ENCODE results near the gene WDCP. TPM values are rescaled to one million over a fixed set of nuclear protein-coding genes. Genes with fewer than 3 reads are reported as not detected.

The WDCP gene
- total RNA-seq, 1 experiment from 2014 or later = 5.6 TPM

DNA sequence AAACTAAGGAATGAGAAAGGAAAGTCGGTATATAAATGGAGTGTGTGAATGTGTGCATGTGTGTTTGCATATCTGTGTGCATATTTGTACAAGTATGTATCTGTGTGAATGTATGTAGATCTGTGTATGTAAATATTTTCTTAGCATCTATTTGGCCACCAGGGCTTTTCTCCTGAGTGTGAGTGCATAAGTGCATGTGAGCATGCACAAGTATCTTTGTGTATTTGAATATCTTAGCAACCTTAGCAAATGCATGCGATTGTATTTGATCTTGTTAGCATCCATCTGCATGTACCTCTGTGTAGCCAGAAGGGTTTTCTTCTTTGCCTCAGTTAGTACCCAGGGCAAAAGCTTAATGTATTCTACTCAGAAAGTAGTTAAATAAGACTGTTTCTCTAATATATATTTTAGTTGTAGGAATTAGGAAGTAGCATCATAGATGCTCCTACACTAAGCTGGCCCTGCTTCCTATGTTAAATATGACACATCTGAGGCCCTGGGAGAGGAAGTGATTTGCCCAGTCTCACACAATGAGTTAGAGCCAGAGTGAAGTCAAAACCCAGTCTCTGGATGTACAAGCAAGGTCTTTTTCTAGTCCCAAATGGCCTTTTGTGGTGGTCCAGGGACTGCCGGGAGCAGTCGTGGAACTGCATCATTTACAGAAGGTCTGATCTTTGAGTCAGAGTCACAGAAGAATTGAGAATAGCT, 11.5 kb upstream of the WDCP start:
- no TSS peak for BruUV-seq (replicated peaks)
- ATAC-seq = no peak
- H3K27me3 ChIP-seq (ENCODE audit: low read length) = no peaks in the 10 kb centered on the region
- no peak for DNase-seq
- H4K20me1 ChIP-seq (ENCODE audit: low read length) = no peaks in the 10 kb centered on the region
- no peaks in the 10 kb centered on the region for H3F3A ChIP-seq (ENCODE audit: low read length, unreplicated experiment)
- H3K4me2 ChIP-seq (ENCODE audit: low read length) = no peak overlapping the region
- POLR2A ChIA-PET (ENCODE audit: unreplicated experiment) = no interaction called here
- H3K27ac ChIP-seq (ENCODE audit: low read length) = no peak overlapping the region
- H3K79me2 ChIP-seq (ENCODE audit: low read length) = no peaks in the 10 kb centered on the region
- H3K9ac ChIP-seq (ENCODE audit: low read length) = no peak overlapping the region
- no peak overlapping the region for H3K4me3 ChIP-seq (ENCODE audit: low read length)
- H3K9me2 ChIP-seq (replicated peaks; ENCODE audit: low read length) = no peaks in the 10 kb centered on the region
- no peak overlapping the region for H2AFZ ChIP-seq (ENCODE audit: low read length)
- H3K4me1 ChIP-seq (ENCODE audit: insufficient read depth, low read length) = no peaks in the 10 kb centered on the region
- no peaks in the 10 kb centered on the region for H3K9me3 ChIP-seq (ENCODE audit: low read length)
- TF ChIP-seq EZH2 (IDR thresholded peaks at IDR 0.05; ENCODE audit: low read length, unreplicated experiment) (no peak), EZH2phosphoT487 (IDR thresholded peaks at IDR 0.05; ENCODE audit: borderline replicate concordance, low read length) (no peak)
- TF ChIP-seq, protein P1, sequence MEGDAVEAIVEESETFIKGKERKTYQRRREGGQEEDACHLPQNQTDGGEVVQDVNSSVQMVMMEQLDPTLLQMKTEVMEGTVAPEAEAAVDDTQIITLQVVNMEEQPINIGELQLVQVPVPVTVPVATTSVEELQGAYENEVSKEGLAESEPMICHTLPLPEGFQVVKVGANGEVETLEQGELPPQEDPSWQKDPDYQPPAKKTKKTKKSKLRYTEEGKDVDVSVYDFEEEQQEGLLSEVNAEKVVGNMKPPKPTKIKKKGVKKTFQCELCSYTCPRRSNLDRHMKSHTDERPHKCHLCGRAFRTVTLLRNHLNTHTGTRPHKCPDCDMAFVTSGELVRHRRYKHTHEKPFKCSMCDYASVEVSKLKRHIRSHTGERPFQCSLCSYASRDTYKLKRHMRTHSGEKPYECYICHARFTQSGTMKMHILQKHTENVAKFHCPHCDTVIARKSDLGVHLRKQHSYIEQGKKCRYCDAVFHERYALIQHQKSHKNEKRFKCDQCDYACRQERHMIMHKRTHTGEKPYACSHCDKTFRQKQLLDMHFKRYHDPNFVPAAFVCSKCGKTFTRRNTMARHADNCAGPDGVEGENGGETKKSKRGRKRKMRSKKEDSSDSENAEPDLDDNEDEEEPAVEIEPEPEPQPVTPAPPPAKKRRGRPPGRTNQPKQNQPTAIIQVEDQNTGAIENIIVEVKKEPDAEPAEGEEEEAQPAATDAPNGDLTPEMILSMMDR (conservative IDR thresholded peaks at IDR 0.05; ENCODE audit: low read depth, low read length) = no peak
- intact Hi-C loops (cut with micrococcal nuclease) = no loop called here
- CTCF ChIA-PET = no interaction called here
- no peaks in the 10 kb centered on the region for H3K36me3 ChIP-seq (ENCODE audit: low read depth, low read length)

DNA sequence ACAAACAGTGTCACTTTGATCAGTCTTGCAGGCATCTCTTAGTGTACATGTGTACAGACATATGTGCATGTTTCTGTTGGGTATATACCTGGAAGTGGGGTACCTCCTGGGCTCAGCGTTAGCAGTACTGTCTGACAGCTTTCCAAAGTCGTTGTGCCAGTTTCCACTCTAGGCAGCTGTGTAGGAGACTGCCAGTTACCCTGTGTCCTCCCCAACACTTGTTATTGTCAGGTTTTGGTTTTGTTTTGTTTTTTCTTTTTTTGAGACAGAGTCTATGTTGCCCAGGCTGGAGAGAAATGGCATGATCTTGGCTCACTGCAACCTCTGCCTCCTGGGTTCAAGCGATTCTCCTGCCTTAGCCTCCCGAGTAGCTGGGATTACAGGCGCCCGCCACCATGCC, 8.6 kb upstream of the WDCP start:
- no peak for DNase-seq
- H2AFZ ChIP-seq (ENCODE audit: low read length) = no peak overlapping the region
- H3K4me3 ChIP-seq (ENCODE audit: low read length) = no peak overlapping the region
- no peaks in the 10 kb centered on the region for H3K9me3 ChIP-seq (ENCODE audit: low read length)
- no peaks in the 10 kb centered on the region for H3K79me2 ChIP-seq (ENCODE audit: low read length)
- H3K4me1 ChIP-seq (ENCODE audit: insufficient read depth, low read length) = no peaks in the 10 kb centered on the region
- POLR2A ChIA-PET (ENCODE audit: unreplicated experiment) = no interaction called here
- no peak for ATAC-seq
- TF ChIP-seq EZH2 (IDR thresholded peaks at IDR 0.05; ENCODE audit: low read length, unreplicated experiment) = no peak
- TF ChIP-seq, protein P1 (conservative IDR thresholded peaks at IDR 0.05; ENCODE audit: low read depth, low read length) = no peak
- TF ChIP-seq EZH2phosphoT487 (IDR thresholded peaks at IDR 0.05; ENCODE audit: borderline replicate concordance, low read length) = no peak
- H3K9me2 ChIP-seq (replicated peaks; ENCODE audit: low read length) = no peaks in the 10 kb centered on the region
- H3K36me3 ChIP-seq (ENCODE audit: low read depth, low read length) = no peaks in the 10 kb centered on the region
- H3F3A ChIP-seq (ENCODE audit: low read length, unreplicated experiment) = no peaks in the 10 kb centered on the region
- intact Hi-C loops (cut with micrococcal nuclease) = no loop called here
- no peaks in the 10 kb centered on the region for H4K20me1 ChIP-seq (ENCODE audit: low read length)
- CTCF ChIA-PET = no interaction called here
- H3K9ac ChIP-seq (ENCODE audit: low read length) = no peak overlapping the region
- BruUV-seq (replicated peaks) = no TSS peak
- no peak overlapping the region for H3K4me2 ChIP-seq (ENCODE audit: low read length)
- no peaks in the 10 kb centered on the region for H3K27me3 ChIP-seq (ENCODE audit: low read length)
- no peak overlapping the region for H3K27ac ChIP-seq (ENCODE audit: low read length)

DNA sequence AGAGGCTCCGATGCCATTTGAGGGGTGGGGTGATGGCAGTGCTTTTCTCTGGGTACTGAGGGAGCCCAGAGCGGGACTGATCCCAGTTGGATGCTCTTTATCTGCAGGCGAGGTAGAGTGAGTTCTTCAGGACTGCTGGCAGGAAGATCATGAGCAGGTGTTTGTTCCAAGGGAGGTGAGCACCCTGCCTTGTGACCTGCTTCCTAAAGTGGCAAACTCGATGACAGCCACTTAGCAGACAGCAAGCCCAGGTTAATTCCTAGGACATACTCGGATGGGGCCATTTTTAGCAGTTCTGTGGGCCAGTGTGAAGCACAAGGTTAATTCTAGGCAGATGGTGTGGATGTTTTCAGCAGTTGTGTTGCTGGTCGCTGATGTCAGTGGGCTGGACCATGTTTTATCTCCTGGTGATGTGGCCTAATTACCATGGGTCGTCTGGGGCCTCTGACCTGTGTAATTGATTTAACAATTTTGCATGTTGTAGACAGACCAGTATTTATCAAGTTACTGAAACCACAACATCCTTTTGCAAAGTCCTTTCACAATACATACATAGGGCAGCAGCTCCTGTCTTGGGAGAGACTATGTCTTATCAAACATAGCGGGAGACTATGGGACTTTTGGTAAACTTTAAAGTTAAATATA, 7.3 kb upstream of the WDCP start:
- POLR2A ChIA-PET (ENCODE audit: unreplicated experiment) = no interaction called here
- no TSS peak for BruUV-seq (replicated peaks)
- Histone ChIP-seq H3K4me1 (ENCODE audit: insufficient read depth, low read length) (no peaks in the 10 kb centered on the region), H3K27me3 (ENCODE audit: low read length) (no peaks in the 10 kb centered on the region), H3K4me2 (ENCODE audit: low read length) (no peak overlapping the region), H3K27ac (ENCODE audit: low read length) (no peak overlapping the region), H3K79me2 (ENCODE audit: low read length) (no peaks in the 10 kb centered on the region), H3K36me3 (ENCODE audit: low read depth, low read length) (no peaks in the 10 kb centered on the region), H3K9me3 (ENCODE audit: low read length) (no peaks in the 10 kb centered on the region), H3K9ac (ENCODE audit: low read length) (no peak overlapping the region), H3F3A (ENCODE audit: low read length, unreplicated experiment) (no peaks in the 10 kb centered on the region), H4K20me1 (ENCODE audit: low read length) (no peaks in the 10 kb centered on the region), H3K4me3 (ENCODE audit: low read length) (no peak overlapping the region), H2AFZ (ENCODE audit: low read length) (no peak overlapping the region), H3K9me2 (replicated peaks; ENCODE audit: low read length) (no peaks in the 10 kb centered on the region)
- CTCF ChIA-PET = no interaction called here
- ATAC-seq = no peak
- intact Hi-C loops (cut with micrococcal nuclease) = no loop called here
- no peak for DNase-seq
- no peak for TF ChIP-seq EZH2 (IDR thresholded peaks at IDR 0.05; ENCODE audit: low read length, unreplicated experiment)
- TF ChIP-seq EZH2phosphoT487 (IDR thresholded peaks at IDR 0.05; ENCODE audit: borderline replicate concordance, low read length) = no peak
- TF ChIP-seq, protein P1 (conservative IDR thresholded peaks at IDR 0.05; ENCODE audit: low read depth, low read length) = no peak
